ENCODE results near the gene GEMIN5. TPM values are rescaled to one million over a fixed set of nuclear protein-coding genes. Genes with fewer than 3 reads are reported as not detected.

The GEMIN5 gene
- polyA plus RNA-seq, 1 donor from 2014 or later: 8.4 TPM

- no peak overlapping the region for H3K27ac Mint-ChIP-seq
- no peaks in the 10 kb centered on the region for H3K27me3 Mint-ChIP-seq
- no peak overlapping the region for H3K4me3 Mint-ChIP-seq
- no peaks in the 10 kb centered on the region for H3K9me3 Mint-ChIP-seq
- H3K4me1 Mint-ChIP-seq: no peaks in the 10 kb centered on the region
- H3K36me3 Mint-ChIP-seq: peaks cover 2% of the 10 kb centered on the region
Observed at GRCh38 chr5:154851351-154851750, 86.7 kb downstream of the GEMIN5 start.

- Mint-ChIP-seq H3K36me3 (peaks cover 2% of the 10 kb centered on the region), H3K9me3 (no peaks in the 10 kb centered on the region), H3K27ac (no peak within 1 kb of the TSS), H3K4me1 (no peaks in the 10 kb centered on the region), H3K27me3 (no peaks in the 10 kb centered on the region), H3K4me3 (peak within 1 kb of the TSS in 1 of 4 donors; percentile 20)
Observed at GRCh38 chr5:154850255-154851062, 87.6 kb downstream of the GEMIN5 start, which contains the start of gene FAXDC2. Gene FAXDC2, minus strand, starts transcription at chr5:154850603. Its CDS starts 12,425 bp downstream, at chr5:154838178.

- Mint-ChIP-seq H3K27ac (no peak overlapping the region), H3K27me3 (no peaks in the 10 kb centered on the region), H3K4me1 (no peaks in the 10 kb centered on the region), H3K4me3 (no peak overlapping the region), H3K36me3 (peaks cover 2% of the 10 kb centered on the region), H3K9me3 (no peaks in the 10 kb centered on the region)
Observed at GRCh38 chr5:154849791-154850201, 88.2 kb downstream of the GEMIN5 start.

GRCh38 chr5:154849264-154849785 is 88.7 kb downstream of the GEMIN5 start:
- H3K4me1 Mint-ChIP-seq: no peaks in the 10 kb centered on the region
- H3K27ac Mint-ChIP-seq: no peak overlapping the region
- H3K27me3 Mint-ChIP-seq: no peaks in the 10 kb centered on the region
- no peak overlapping the region for H3K4me3 Mint-ChIP-seq
- H3K36me3 Mint-ChIP-seq: peaks cover 2% of the 10 kb centered on the region
- H3K9me3 Mint-ChIP-seq: no peaks in the 10 kb centered on the region

- no peaks in the 10 kb centered on the region for H3K4me1 Mint-ChIP-seq
- H3K27ac Mint-ChIP-seq: no peak overlapping the region
- no peaks in the 10 kb centered on the region for H3K27me3 Mint-ChIP-seq
- no peaks in the 10 kb centered on the region for H3K36me3 Mint-ChIP-seq
- no peaks in the 10 kb centered on the region for H3K9me3 Mint-ChIP-seq
- no peak overlapping the region for H3K4me3 Mint-ChIP-seq
Observed at GRCh38 chr5:154844809-154845208, 93.2 kb downstream of the GEMIN5 start.

GRCh38 chr5:154842689-154843530 is 95.1 kb downstream of the GEMIN5 start:
- Mint-ChIP-seq H3K4me1 (no peaks in the 10 kb centered on the region), H3K9me3 (no peaks in the 10 kb centered on the region), H3K27ac (peak overlapping the region in 2 of 3 donors; percentile 25 to 26), H3K27me3 (no peaks in the 10 kb centered on the region), H3K4me3 (no peak overlapping the region), H3K36me3 (no peaks in the 10 kb centered on the region)

- Mint-ChIP-seq H3K4me1 (no peaks in the 10 kb centered on the region), H3K27me3 (no peaks in the 10 kb centered on the region), H3K36me3 (no peaks in the 10 kb centered on the region), H3K9me3 (no peaks in the 10 kb centered on the region), H3K27ac (no peak overlapping the region), H3K4me3 (no peak overlapping the region)
Observed at GRCh38 chr5:154841273-154841661, 96.7 kb downstream of the GEMIN5 start.

GRCh38 chr5:154840435-154841272 is 97.4 kb downstream of the GEMIN5 start:
- Mint-ChIP-seq H3K4me1 (no peaks in the 10 kb centered on the region), H3K27me3 (no peaks in the 10 kb centered on the region), H3K9me3 (no peaks in the 10 kb centered on the region), H3K27ac (no peak overlapping the region), H3K36me3 (no peaks in the 10 kb centered on the region), H3K4me3 (no peak overlapping the region)

Other genes with a start within 250 kb of the GEMIN5 start
- 24.9 TPM for gene LARP1, start 182.8 kb downstream of the GEMIN5 start, polyA plus RNA-seq
- gene FAXDC2, start 87.6 kb downstream of the GEMIN5 start, polyA plus RNA-seq: 0.90 TPM
- gene CNOT8, start 79.6 kb downstream of the GEMIN5 start, polyA plus RNA-seq: 143 TPM
- 87.4 TPM for gene MRPL22, start 2.9 kb upstream of the GEMIN5 start, polyA plus RNA-seq
- gene KIF4B, start 75.5 kb upstream of the GEMIN5 start, polyA plus RNA-seq: not detected

All from IgD-negative memory B cell (primary cell).